Sigmoid colon (tissue), 4 donors: Measurements from ENCODE around the gene DDX43.

Experiments
- CTCF ChIP-seq, 4 experiments: fragments of 450-650 bp in 3 of 4; fragments of 200-600 bp in 1 of 4; IDR thresholded peaks; one replicate each; pipeline ENCODE4 v1.5.1; 2016 to 2019; ENCODE audit warnings: antibody characterized with exemption in 4 of 4, mild to moderate bottlenecking in 3 of 4, moderate library complexity in 2 of 4
- EP300 ChIP-seq, 4 donors: sonication (generic); formaldehyde crosslinking; IDR thresholded peaks; one replicate each; pipeline ENCODE4 v1.6.1; 2017; ENCODE audit warnings: antibody characterized with exemption in 4 of 4

- no peak for TF ChIP-seq CTCF (IDR thresholded peaks at IDR 0.05)
- TF ChIP-seq EP300 (IDR thresholded peaks at IDR 0.05) = no peak
Measured at GRCh38 chr6:73363537-73363875, 31.1 kb upstream of the DDX43 start.
